Stimulated activated CD4-positive, alpha-beta T cell treated with anti-CD3 and anti-CD28 coated beads, Interleukin-2, amount 100 ng/mL, for 24 hours (primary cell): Measurements from ENCODE around the gene ELOA2.
"Not testable (repeated sequence)": the region's sequence is repeated elsewhere in the genome, so short reads cannot be mapped to it uniquely, and the experiment has no call there.

Experiments used
- DNase-seq, 2 donors: peaks; one replicate each; pipeline ENCODE4 v3.0.0-alpha.2; 2020

Gene ELOA2

GRCh38 chr18:47035156-47035671, at the start of gene ELOA2:
Gene ELOA2 (minus strand): TSS chr18:47035621. CDS start chr18:47035264, 357 bp downstream.
- DNase-seq, result no peak

GRCh38 chr18:47081578-47081977, 46.2 kb upstream of the ELOA2 start:
- DNase-seq, result no peak

GRCh38 chr18:47080872-47081271, 45.5 kb upstream of the ELOA2 start:
- DNase-seq, result no peak

- DNase-seq, result no peak
Measured at GRCh38 chr18:47077111-47077510, 41.7 kb upstream of the ELOA2 start.

GRCh38 chr18:47075098-47075883, 39.9 kb upstream of the ELOA2 start:
- no peak for DNase-seq

GRCh38 chr18:47067648-47068047, 32.2 kb upstream of the ELOA2 start:
- DNase-seq, result no peak

GRCh38 chr18:47063096-47063495, 27.7 kb upstream of the ELOA2 start:
- DNase-seq, result no peak

GRCh38 chr18:47062471-47062870, 27.1 kb upstream of the ELOA2 start:
- DNase-seq, result no peak

- DNase-seq, result no peak
Measured at GRCh38 chr18:47054369-47054768, 18.9 kb upstream of the ELOA2 start.

- DNase-seq, result no peak
Measured at GRCh38 chr18:47050468-47050867, 15.0 kb upstream of the ELOA2 start.

GRCh38 chr18:47040982-47041381, 5.6 kb upstream of the ELOA2 start:
- DNase-seq, result no peak

GRCh38 chr18:47036927-47037578, 1.6 kb upstream of the ELOA2 start:
- DNase-seq, result no peak

- no peak for DNase-seq
Measured at GRCh38 chr18:47036298-47036874, 965 bp upstream of the ELOA2 start.

- DNase-seq, result not testable (repeated sequence)
Measured at GRCh38 chr18:47034591-47034990, 830 bp downstream of the ELOA2 start.

- DNase-seq, result no peak
Measured at GRCh38 chr18:47032945-47033344, 2.5 kb downstream of the ELOA2 start.

GRCh38 chr18:47030887-47031286, 4.5 kb downstream of the ELOA2 start:
- DNase-seq, result not testable (repeated sequence)

- not testable (repeated sequence) for DNase-seq
Measured at GRCh38 chr18:47029684-47030353, 5.6 kb downstream of the ELOA2 start.

- not testable (repeated sequence) for DNase-seq
Measured at GRCh38 chr18:47028738-47029137, 6.7 kb downstream of the ELOA2 start.

GRCh38 chr18:47025557-47026174, 9.8 kb downstream of the ELOA2 start:
- not testable (repeated sequence) for DNase-seq

GRCh38 chr18:47023769-47024465, 11.5 kb downstream of the ELOA2 start:
- DNase-seq, result not testable (repeated sequence)

GRCh38 chr18:47022821-47023220, 12.6 kb downstream of the ELOA2 start:
- DNase-seq, result not testable (repeated sequence)

- not testable (repeated sequence) for DNase-seq
Measured at GRCh38 chr18:47020757-47021156, 14.7 kb downstream of the ELOA2 start.
